Ishikawa (cell line): ENCODE data around the gene IQUB.

Source experiments
- CEBPB ChIP-seq: IDR thresholded peaks from 2 replicates; pipeline ENCODE4 v1.6.1; 2012
- CREB1 ChIP-seq: IDR thresholded peaks from 2 replicates; pipeline ENCODE4 v1.6.1; 2012; ENCODE audit warnings: low read depth
- EGR1 ChIP-seq: IDR thresholded peaks from 2 replicates; pipeline ENCODE4 v1.6.1; 2012
- EP300 ChIP-seq: IDR thresholded peaks from 2 replicates; pipeline ENCODE4 v1.6.1; 2012; ENCODE audit warnings: borderline replicate concordance
- MAX ChIP-seq: IDR thresholded peaks from 2 replicates; pipeline ENCODE4 v1.6.1; 2012
- NFIC ChIP-seq: IDR thresholded peaks from 2 replicates; pipeline ENCODE4 v1.6.1; 2012
- RAD21 ChIP-seq: IDR thresholded peaks from 2 replicates; pipeline ENCODE4 v1.6.1; 2012; ENCODE audit warnings: low read depth
- REST ChIP-seq: IDR thresholded peaks from 2 replicates; pipeline ENCODE4 v1.6.1; 2012; ENCODE audit warnings: low read depth, mild to moderate bottlenecking
- TAF1 ChIP-seq: IDR thresholded peaks from 2 replicates; pipeline ENCODE4 v1.6.1; 2012; ENCODE audit warnings: low read depth, mild to moderate bottlenecking
- TCF12 ChIP-seq: IDR thresholded peaks from 2 replicates; pipeline ENCODE4 v1.6.1; 2012; ENCODE audit warnings: low read depth
- TEAD4 ChIP-seq: IDR thresholded peaks from 2 replicates; pipeline ENCODE4 v1.6.1; 2012
- USF1 ChIP-seq: IDR thresholded peaks from 2 replicates; pipeline ENCODE4 v1.6.1; 2012
- YY1 ChIP-seq: IDR thresholded peaks from 2 replicates; pipeline ENCODE4 v1.6.1; 2012; ENCODE audit warnings: low read depth
- ZBTB7A ChIP-seq: IDR thresholded peaks from 2 replicates; pipeline ENCODE4 v1.6.1; 2012; ENCODE audit warnings: low read depth

Gene IQUB

GRCh38 chr7:123460616-123461015 lies 73.8 kb downstream of the IQUB start:
- TF ChIP-seq EP300 (no peak), TCF12 (no peak), RAD21 (no peak), NFIC (no peak), CREB1 (no peak), REST (no peak), MAX (no peak), TEAD4 (no peak)

GRCh38 chr7:123455965-123456470 lies 78.4 kb downstream of the IQUB start:
- TF ChIP-seq TCF12 (no peak), CREB1 (no peak), EP300 (no peak), REST (no peak), ZBTB7A (no peak), TAF1 (no peak), CEBPB (no peak)

GRCh38 chr7:123440101-123440548 lies 94.3 kb downstream of the IQUB start:
- TF ChIP-seq ZBTB7A (no peak), CREB1 (no peak), MAX (no peak), YY1 (no peak), EP300 (no peak), USF1 (no peak), CEBPB (no peak), NFIC (no peak), REST (no peak), TEAD4 (no peak), TAF1 (no peak)

- no peak for TF ChIP-seq CREB1
- no peak for TF ChIP-seq TEAD4
- TF ChIP-seq NFIC: no peak
- TF ChIP-seq ZBTB7A: no peak
- no peak for TF ChIP-seq EGR1
- TF ChIP-seq TCF12: no peak
- TF ChIP-seq CEBPB: no peak
- TF ChIP-seq REST: no peak
- TF ChIP-seq USF1: no peak
Observed at GRCh38 chr7:123439191-123439590, 95.2 kb downstream of the IQUB start.
